SK-N-SH (cell line): ENCODE measurements around the gene CTDP1. TPM values are rescaled to one million over a fixed set of nuclear protein-coding genes. Genes with fewer than 3 reads are reported as not detected.

Experiments used
- CTCF ChIA-PET: fragments of 300-600, 350-600 bp; formaldehyde crosslinking; extraction: SDS; loops from one replicate; lab custom pipeline; 2021; lab: Yijun Ruan, JAX
- POLR2A ChIA-PET: fragments of 350-600 bp; sonication (Branson Sonifier 250); formaldehyde crosslinking; extraction: SDS; loops from one replicate; lab custom pipeline; 2020; ENCODE audit warnings: antibody characterized with exemption, inconsistent platforms; lab: Yijun Ruan, JAX
- DNase-seq: peaks from one replicate; pipeline ENCODE4 v3.0.0; 2012
- H2AFZ ChIP-seq: fragments of 200-600 bp; sonication (generic); 2 replicates; pipeline ENCODE4 v1.8.1; 2016; ENCODE audit warnings: antibody characterized with exemption, mild to moderate bottlenecking, low read depth
- H3F3A ChIP-seq: fragments of 200-600 bp; sonication (generic); replicated peaks from 2 replicates; pipeline ENCODE3; 2016; ENCODE audit warnings: antibody characterized with exemption, mild to moderate bottlenecking; ENCODE audit not compliant: insufficient read depth
- H3K27ac ChIP-seq, 2 experiments: fragments of 200-500 bp in 1 of 2; fragments of 200-600 bp in 1 of 2; sonication (Bioruptor generic) in 1 of 2; sonication (generic), shearing (Covaris generic) in 1 of 2; 2 replicates each; pipeline versions ENCODE4 v1.5.1 to v1.6.1; 2014 to 2016; ENCODE audit warnings: low read depth in 2 of 2, inconsistent platforms in 1 of 2, low read length in 1 of 2, mild to moderate bottlenecking in 1 of 2, mixed read lengths in 1 of 2
- H3K27me3 ChIP-seq: fragments of 200-600 bp; sonication (generic), shearing (Covaris generic); 2 replicates; pipeline ENCODE4 v1.6.1; 2016; ENCODE audit warnings: mixed run types; ENCODE audit not compliant: insufficient read depth
- H3K36me3 ChIP-seq, 2 experiments: fragments of 200-500 bp in 1 of 2; fragments of 200-600 bp in 1 of 2; sonication (Bioruptor generic) in 1 of 2; sonication (generic) in 1 of 2; replicated peaks in 1 of 2; 2 replicates each; pipeline versions ENCODE3 to v1.5.1; 2014 to 2016; ENCODE audit warnings: low read length in 1 of 2, mild to moderate bottlenecking in 1 of 2; ENCODE audit not compliant: insufficient read depth in 2 of 2, control insufficient read depth in 1 of 2
- H3K4me1 ChIP-seq, 2 experiments: fragments of 200-500 bp in 1 of 2; fragments of 200-600 bp in 1 of 2; sonication (Bioruptor generic) in 1 of 2; sonication (generic), shearing (Covaris generic) in 1 of 2; 2 replicates each; pipeline versions ENCODE4 v1.5.1 to v1.6.1; 2014 to 2016; ENCODE audit warnings: low read depth in 1 of 2, low read length in 1 of 2, mixed run types in 1 of 2; ENCODE audit not compliant: insufficient read depth in 2 of 2, control insufficient read depth in 1 of 2
- H3K4me2 ChIP-seq: fragments of 200-600 bp; sonication (generic), shearing (Covaris generic); 2 replicates; pipeline ENCODE4 v1.6.1; 2017; ENCODE audit warnings: mixed run types
- H3K4me3 ChIP-seq, 2 experiments: fragments of 200-500 bp in 1 of 2; fragments of 200-600 bp in 1 of 2; sonication (Bioruptor generic) in 1 of 2; sonication (generic), shearing (Covaris generic) in 1 of 2; 2 replicates each; pipeline versions ENCODE4 v1.5.1 to v1.8.1; 2014 to 2016; ENCODE audit warnings: low read depth in 2 of 2, inconsistent platforms in 1 of 2, low read length in 1 of 2, mild to moderate bottlenecking in 1 of 2, mixed read lengths in 1 of 2, moderate library complexity in 1 of 2
- H3K79me2 ChIP-seq: fragments of 200-600 bp; sonication (generic); 2 replicates; pipeline ENCODE4 v1.8.1; 2017; ENCODE audit warnings: mild to moderate bottlenecking; ENCODE audit not compliant: insufficient read depth
- H3K9ac ChIP-seq: fragments of 200-600 bp; sonication (generic); 2 replicates; pipeline ENCODE4 v1.6.1; 2017; ENCODE audit warnings: mixed run types
- H3K9me2 ChIP-seq: fragments of 200-600 bp; sonication (generic); 2 replicates; pipeline ENCODE4 v1.6.1; 2017; ENCODE audit warnings: mixed run types
- H3K9me3 ChIP-seq: fragments of 200-600 bp; sonication (generic); 2 replicates; pipeline ENCODE4 v1.6.1; 2017; ENCODE audit warnings: mixed run types, mild to moderate bottlenecking, moderate library complexity
- H4K20me1 ChIP-seq: fragments of 200-600 bp; sonication (generic); 2 replicates; pipeline ENCODE4 v1.6.1; 2017; ENCODE audit warnings: mild to moderate bottlenecking, mixed run types; ENCODE audit not compliant: insufficient read depth
- ELF1 ChIP-seq: IDR thresholded peaks from 2 replicates; pipeline ENCODE4 v1.4.0; 2012
- EZH2phosphoT487 ChIP-seq: fragments of 200-600 bp; sonication (generic); IDR thresholded peaks from 2 replicates; pipeline ENCODE4 v1.6.1; 2017; ENCODE audit warnings: low read depth, mixed run types, mild to moderate bottlenecking, antibody characterized with exemption, moderate library complexity, borderline replicate concordance
- FOXJ3 ChIP-seq: sonication (generic); formaldehyde crosslinking; IDR thresholded peaks from 2 replicates; pipeline ENCODE4 v1.5.1; 2020; ENCODE audit warnings: mild to moderate bottlenecking, missing genetic modification reagents
- FOXM1 ChIP-seq: IDR thresholded peaks from 2 replicates; pipeline ENCODE4 v1.4.0; 2012; ENCODE audit warnings: low read depth, mild to moderate bottlenecking
- GABPA ChIP-seq: IDR thresholded peaks from 2 replicates; pipeline ENCODE4 v1.4.0; 2012; ENCODE audit warnings: low read depth, mild to moderate bottlenecking
- JUND ChIP-seq: IDR thresholded peaks from 2 replicates; pipeline ENCODE4 v1.4.0; 2012
- MAX ChIP-seq: IDR thresholded peaks from 2 replicates; pipeline ENCODE4 v1.4.0; 2012; ENCODE audit warnings: low read depth
- MEF2A ChIP-seq: IDR thresholded peaks from 2 replicates; pipeline ENCODE4 v1.4.0; 2012; ENCODE audit warnings: low read depth, borderline replicate concordance
- PBX3 ChIP-seq: IDR thresholded peaks from 2 replicates; pipeline ENCODE4; 2012
- POLR2AphosphoS5 ChIP-seq: IDR thresholded peaks from 2 replicates; pipeline ENCODE4 v1.6.1; 2012; ENCODE audit warnings: low read depth, low read length
- REST ChIP-seq: IDR thresholded peaks from 2 replicates; pipeline ENCODE4 v1.6.1; 2012; ENCODE audit warnings: mild to moderate bottlenecking, low read depth, low read length, moderate library complexity
- SIN3A ChIP-seq: IDR thresholded peaks from 2 replicates; pipeline ENCODE4 v1.6.1; 2012; ENCODE audit warnings: low read depth, mild to moderate bottlenecking, low read length, moderate library complexity, borderline replicate concordance
- SMC3 ChIP-seq: IDR thresholded peaks from 2 replicates; pipeline ENCODE4 v1.6.1; 2012; ENCODE audit warnings: low read depth, low read length, improper control_type of control experiment
- TAF1 ChIP-seq: IDR thresholded peaks from 2 replicates; pipeline ENCODE4 v1.6.1; 2012; ENCODE audit warnings: low read depth, mild to moderate bottlenecking, low read length, moderate library complexity, borderline replicate concordance
- TCF12 ChIP-seq: IDR thresholded peaks from 2 replicates; pipeline ENCODE4 v1.4.0; 2012
- USF1 ChIP-seq: IDR thresholded peaks from 2 replicates; pipeline ENCODE4 v1.4.0; 2012; ENCODE audit warnings: low read depth, borderline replicate concordance
- USF2 ChIP-seq: fragments of 150-350 bp; IDR thresholded peaks from 2 replicates; pipeline ENCODE4 v1.6.1; 2017; ENCODE audit warnings: antibody characterized with exemption, low read length, low read depth, borderline replicate concordance
- YY1 ChIP-seq: IDR thresholded peaks from 2 replicates; pipeline ENCODE4 v1.4.0; 2012; ENCODE audit warnings: low read depth, mild to moderate bottlenecking
- WGBS: methylation state at CpG from one replicate; pipeline ENCODE4 v1.1.6; 2017; ENCODE audit warnings: low lambda C conversion rate; 5-methylcytosine and 5-hydroxymethylcytosine counted together
- polyA plus RNA-seq, 3 experiments: library from polyadenylated mRNA; depleted of rRNA; stranded (reverse); fragments of >200 nt; gene quantifications; 2 replicates each; pipeline ENCODE4 v1.2.3, GENCODE V29; 2012

The CTDP1 gene
- polyA plus RNA-seq, 1 of the 3 experiments (the other 2 are of a cell fraction) = 15.6 TPM

- Histone ChIP-seq H3K27me3 (no peaks in the 10 kb centered on the region), H3K4me3 (no peak overlapping the region), H2AFZ (no peak overlapping the region), H3K36me3 (peaks cover 10 to 17% of the 10 kb centered on the region in 2 experiments), H3K4me2 (no peak overlapping the region), H3K27ac (no peak overlapping the region), H4K20me1 (no peaks in the 10 kb centered on the region), H3K9me3 (no peaks in the 10 kb centered on the region), H3K9me2 (no peaks in the 10 kb centered on the region), H3F3A (no peaks in the 10 kb centered on the region), H3K9ac (no peak overlapping the region), H3K79me2 (no peaks in the 10 kb centered on the region), H3K4me1 (no peaks in the 10 kb centered on the region)
- POLR2A ChIA-PET = no interaction called here
- CTCF ChIA-PET = no interaction called here
- TF ChIP-seq SMC3 = no peak
- TF ChIP-seq GABPA = no peak
- no peak for TF ChIP-seq SIN3A
- TF ChIP-seq REST = no peak
- DNase-seq = no peak
- 89% methylated on average over 5 of the region's 10 CpGs for WGBS
These were observed 76.5 kb downstream of the CTDP1 start for GRCh38 chr18:79756143-79756500.

- no peak overlapping the region for H2AFZ ChIP-seq
- H3K9me3 ChIP-seq = no peaks in the 10 kb centered on the region
- no peak overlapping the region for H3K27ac ChIP-seq
- no peak for DNase-seq
- no peak overlapping the region for H3K9ac ChIP-seq
- H3K4me3 ChIP-seq = no peak overlapping the region
- H3K27me3 ChIP-seq = no peaks in the 10 kb centered on the region
- peaks cover 10 to 17% of the 10 kb centered on the region in 2 experiments for H3K36me3 ChIP-seq
- CTCF ChIA-PET = interaction anchor here (1.2 kb wide), 1 partner anchor 9 kb away, joined by 3 read pairs; no protein-coding TSS in a partner anchor
- 96% methylated on average over 11 of the region's 11 CpGs for WGBS
- no peak overlapping the region for H3K4me2 ChIP-seq
- POLR2A ChIA-PET = no interaction called here
- no peaks in the 10 kb centered on the region for H3K9me2 ChIP-seq
- no peaks in the 10 kb centered on the region for H3K79me2 ChIP-seq
- no peaks in the 10 kb centered on the region for H4K20me1 ChIP-seq
- H3K4me1 ChIP-seq = no peaks in the 10 kb centered on the region
- H3F3A ChIP-seq = no peaks in the 10 kb centered on the region
- TF ChIP-seq FOXJ3 (CRISPR knock-in tag) = no peak
- TF ChIP-seq PBX3 = no peak
- TF ChIP-seq SMC3 = no peak
- TF ChIP-seq USF2 = no peak
- TF ChIP-seq YY1 = no peak
- TF ChIP-seq GABPA = no peak
- TF ChIP-seq REST = no peak
- TF ChIP-seq FOXM1 = no peak
- TF ChIP-seq POLR2AphosphoS5 = no peak
- TF ChIP-seq TAF1 = no peak
- TF ChIP-seq MAX = no peak
- TF ChIP-seq MEF2A = no peak
- TF ChIP-seq ELF1 = no peak
- TF ChIP-seq USF1 = no peak
- no peak for TF ChIP-seq EZH2phosphoT487
- no peak for TF ChIP-seq TCF12
- TF ChIP-seq JUND = no peak
These were observed 77.2 kb downstream of the CTDP1 start for GRCh38 chr18:79756826-79757225.
